GM10248 (cell line): ENCODE measurements around the gene NUP37.
"Not testable (repeated sequence)": the region's sequence is repeated elsewhere in the genome, so short reads cannot be mapped to it uniquely, and the experiment has no call there.

ENCODE experiments used
- CTCF ChIA-PET: fragments of 300-600 bp; sonication (Branson Sonifier 250); formaldehyde crosslinking; extraction: SDS; loops from one replicate; lab custom pipeline; 2021; ENCODE audit warnings: antibody characterized with exemption; lab: Yijun Ruan, JAX
- POLR2A ChIA-PET: fragments of 350-650 bp; sonication (Branson Sonifier 250); formaldehyde crosslinking; extraction: SDS; loops from one replicate; lab custom pipeline; 2020; ENCODE audit warnings: antibody characterized with exemption; lab: Yijun Ruan, JAX
- DNase-seq: peaks from one replicate; pipeline ENCODE4 v3.0.0; 2012; ENCODE audit errors: extremely low spot score
- CTCF ChIP-seq: IDR thresholded peaks from 2 replicates; pipeline ENCODE4 v1.5.1; 2012; ENCODE audit warnings: mild to moderate bottlenecking, low read depth; ENCODE audit errors: extremely low read depth, missing control alignments, control extremely low read depth

NUP37 gene

GRCh38 chr12:102119674-102120563 is at the start of gene NUP37, which contains the start of gene PARPBP:
Gene NUP37, minus strand, starts transcription at chr12:102120114. Its CDS starts 1,596 bp downstream, at chr12:102118518.
Gene PARPBP, plus strand, starts transcription at chr12:102120183. Its CDS starts 3,706 bp downstream, at chr12:102123889.
- ChIA-PET CTCF (interaction anchor here (1.2 to 2.0 kb wide), 3 partner anchors 23 to 620 kb away, joined by 3 to 7 read pairs (median 4); no protein-coding TSS in a partner anchor), POLR2A (no interaction called here)
- DNase-seq = peak; percentile 93
- peak; percentile 3 for TF ChIP-seq CTCF

GRCh38 chr12:102167821-102168604 is 48.1 kb upstream of the NUP37 start:
- no peak for DNase-seq
- POLR2A ChIA-PET = interaction anchor here (0.6 kb wide), 1 partner anchor 63 kb away, joined by 5 read pairs; no protein-coding TSS in a partner anchor
- TF ChIP-seq CTCF = no peak
- CTCF ChIA-PET = interaction anchor here (0.6 to 3.4 kb wide), 9 partner anchors 9 to 572 kb away, joined by 3 to 25 read pairs (median 3); no protein-coding TSS in a partner anchor

- no peak for DNase-seq
- no peak for TF ChIP-seq CTCF
- ChIA-PET POLR2A (no interaction called here), CTCF (no interaction called here)
These were observed 43.5 kb upstream of the NUP37 start for GRCh38 chr12:102163383-102163782.

- DNase-seq, POLR2A ChIA-PET: not testable (repeated sequence)
- CTCF ChIA-PET = interaction anchor here (1.2 to 3.0 kb wide), 2 partner anchors 14 to 32 kb away, joined by 4 to 16 read pairs; no protein-coding TSS in a partner anchor
These were observed 35.3 kb upstream of the NUP37 start for GRCh38 chr12:102155206-102155605.

- DNase-seq, POLR2A ChIA-PET, CTCF ChIA-PET: not testable (repeated sequence)
These were observed 27.2 kb upstream of the NUP37 start for GRCh38 chr12:102147062-102147587.

GRCh38 chr12:102144221-102144620 is 24.3 kb upstream of the NUP37 start:
- DNase-seq = no peak
- ChIA-PET POLR2A (no interaction called here), CTCF (interaction anchor here (0.9 to 1.4 kb wide), 2 partner anchors 14 to 16 kb away, joined by 3 read pairs; no protein-coding TSS in a partner anchor)
- TF ChIP-seq CTCF = no peak

- CTCF ChIA-PET, POLR2A ChIA-PET, DNase-seq: not testable (repeated sequence)
These were observed 23.0 kb upstream of the NUP37 start for GRCh38 chr12:102142866-102143373.

GRCh38 chr12:102137619-102138018 is 17.7 kb upstream of the NUP37 start:
- DNase-seq, CTCF ChIA-PET, POLR2A ChIA-PET: not testable (repeated sequence)

- CTCF ChIA-PET, POLR2A ChIA-PET, DNase-seq: not testable (repeated sequence)
These were observed 11.5 kb upstream of the NUP37 start for GRCh38 chr12:102131442-102131841.

GRCh38 chr12:102130720-102131119 is 10.8 kb upstream of the NUP37 start:
- CTCF ChIA-PET = interaction anchor here (1.4 kb wide), 1 partner anchor 35 kb away, joined by 3 read pairs; no protein-coding TSS in a partner anchor
- DNase-seq, POLR2A ChIA-PET: not testable (repeated sequence)

GRCh38 chr12:102121328-102121727 is 1.4 kb upstream of the NUP37 start:
- ChIA-PET CTCF (interaction anchor here (1.2 to 2.6 kb wide), 6 partner anchors 25 to 618 kb away, joined by 3 to 10 read pairs (median 4); no protein-coding TSS in a partner anchor), POLR2A (interaction anchor here (0.6 kb wide), 1 partner anchor 30 kb away, joined by 5 read pairs; no protein-coding TSS in a partner anchor)
- not testable (repeated sequence) for DNase-seq
